Left ventricle myocardium inferior (tissue), 1 donor: ENCODE results near the gene OPALIN. TPM values are rescaled to one million over a fixed set of nuclear protein-coding genes. Genes with fewer than 3 reads are reported as not detected.

ENCODE experiments used
- DNase-seq: peaks from one replicate; pipeline ENCODE4 v3.0.0-alpha.2; 2020
- H3K27ac ChIP-seq: fragments of 200-600 bp; replicated peaks from 2 replicates; pipeline ENCODE4 v1.8.0; 2021
- H3K27me3 ChIP-seq: fragments of 200-600 bp; 2 replicates; pipeline ENCODE4 v1.8.0; 2021; ENCODE audit warnings: low read depth
- H3K36me3 ChIP-seq: fragments of 200-600 bp; 2 replicates; pipeline ENCODE4 v1.8.0; 2021
- H3K4me1 ChIP-seq: fragments of 200-600 bp; 2 replicates; pipeline ENCODE4 v1.8.0; 2021
- H3K4me3 ChIP-seq: fragments of 200-600 bp; 2 replicates; pipeline ENCODE4 v1.8.0; 2021; ENCODE audit warnings: mild to moderate bottlenecking, moderate library complexity
- H3K9me3 ChIP-seq: fragments of 200-600 bp; replicated peaks from 2 replicates; pipeline ENCODE4 v1.8.0; 2021
- intact Hi-C: fragments of 100-400 bp; cut with micrococcal nuclease; formaldehyde crosslinking; loops from one replicate; pipeline ENCODE4 v1.11.0; 2022
- total RNA-seq: library from RNA; stranded (reverse); fragmentation: NEBNext Ultra II Directional; extraction: Animal tissue kit (Norgen Biotek cat#: 25700); gene quantifications from one replicate; pipeline ENCODE4 v1.2.1, GENCODE V29; 2021
- TF ChIP-seq, protein P1 (sequence below): fragments of 200-600 bp; IDR thresholded peaks from 2 replicates; pipeline ENCODE4 v1.8.0; 2021; ENCODE audit warnings: antibody characterized with exemption, mild to moderate bottlenecking, borderline replicate concordance
- donor health status: DM: no; HTN: yes; CAD: no; lungs with severe emphysema.

OPALIN gene
- total RNA-seq, 1 donor from 2014 or later, result not detected

- H3K4me1 ChIP-seq, result no peaks in the 10 kb centered on the region
- no peaks in the 10 kb centered on the region for H3K36me3 ChIP-seq
- H3K27me3 ChIP-seq, result peaks cover 75% of the 10 kb centered on the region
- TF ChIP-seq, protein P1, sequence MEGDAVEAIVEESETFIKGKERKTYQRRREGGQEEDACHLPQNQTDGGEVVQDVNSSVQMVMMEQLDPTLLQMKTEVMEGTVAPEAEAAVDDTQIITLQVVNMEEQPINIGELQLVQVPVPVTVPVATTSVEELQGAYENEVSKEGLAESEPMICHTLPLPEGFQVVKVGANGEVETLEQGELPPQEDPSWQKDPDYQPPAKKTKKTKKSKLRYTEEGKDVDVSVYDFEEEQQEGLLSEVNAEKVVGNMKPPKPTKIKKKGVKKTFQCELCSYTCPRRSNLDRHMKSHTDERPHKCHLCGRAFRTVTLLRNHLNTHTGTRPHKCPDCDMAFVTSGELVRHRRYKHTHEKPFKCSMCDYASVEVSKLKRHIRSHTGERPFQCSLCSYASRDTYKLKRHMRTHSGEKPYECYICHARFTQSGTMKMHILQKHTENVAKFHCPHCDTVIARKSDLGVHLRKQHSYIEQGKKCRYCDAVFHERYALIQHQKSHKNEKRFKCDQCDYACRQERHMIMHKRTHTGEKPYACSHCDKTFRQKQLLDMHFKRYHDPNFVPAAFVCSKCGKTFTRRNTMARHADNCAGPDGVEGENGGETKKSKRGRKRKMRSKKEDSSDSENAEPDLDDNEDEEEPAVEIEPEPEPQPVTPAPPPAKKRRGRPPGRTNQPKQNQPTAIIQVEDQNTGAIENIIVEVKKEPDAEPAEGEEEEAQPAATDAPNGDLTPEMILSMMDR, result no peak
- peak; percentile 17 for DNase-seq
- intact Hi-C loops, result loop anchor here (10.0 kb wide), 1 partner anchor 274 kb away; no protein-coding TSS in a partner anchor
- H3K9me3 ChIP-seq, result no peaks in the 10 kb centered on the region
- H3K4me3 ChIP-seq, result no peak overlapping the region
- H3K27ac ChIP-seq, result no peak overlapping the region
Observed at GRCh38 chr10:96298362-96298761, 60.4 kb downstream of the OPALIN start.

GRCh38 chr10:96297486-96297885, 61.3 kb downstream of the OPALIN start:
- DNase-seq, result no peak
- Histone ChIP-seq H3K36me3 (no peaks in the 10 kb centered on the region), H3K4me3 (no peak overlapping the region), H3K9me3 (no peaks in the 10 kb centered on the region), H3K27ac (no peak overlapping the region), H3K4me1 (no peaks in the 10 kb centered on the region), H3K27me3 (peaks cover 73% of the 10 kb centered on the region)
- intact Hi-C loops, result loop anchor here (10.0 kb wide), 1 partner anchor 273 kb away; no protein-coding TSS in a partner anchor
- TF ChIP-seq, protein P1, result no peak

GRCh38 chr10:96295475-96295874, 63.3 kb downstream of the OPALIN start:
- intact Hi-C loops, result loop anchor here (10.0 kb wide), 1 partner anchor 271 kb away; no protein-coding TSS in a partner anchor
- DNase-seq, result no peak
- Histone ChIP-seq H3K4me1 (no peaks in the 10 kb centered on the region), H3K27ac (no peak overlapping the region), H3K4me3 (no peak overlapping the region), H3K27me3 (peaks cover 80% of the 10 kb centered on the region), H3K9me3 (no peaks in the 10 kb centered on the region), H3K36me3 (no peaks in the 10 kb centered on the region)
- TF ChIP-seq, protein P1, result no peak

Other genes with a start within 250 kb of the OPALIN start
- gene ZNF518A, start 228.7 kb downstream of the OPALIN start, total RNA-seq, result 8.7 TPM
- 1.4 TPM for gene BLNK, start 87.4 kb downstream of the OPALIN start, total RNA-seq
- gene DNTT, start 54.6 kb downstream of the OPALIN start, total RNA-seq, result not detected
- gene TLL2, start 154.9 kb upstream of the OPALIN start, total RNA-seq, result 7.0 TPM
- 61.3 TPM for gene TM9SF3, start 228.0 kb upstream of the OPALIN start, total RNA-seq